HCT116 (cell line): ENCODE results near the gene ERG. TPM values are rescaled to one million over a fixed set of nuclear protein-coding genes. Genes with fewer than 3 reads are reported as not detected.

Experiments
- ATAC-seq: fragments of 200-7000 bp; cut with Tn5 transposase; 2 replicates; pipeline ENCODE4 v1.9.1; 2020; ENCODE audit warnings: mild to moderate bottlenecking, moderate library complexity
- BruUV-seq: library from RNA; stranded (reverse); fragments of 400-500 nt; replicated peaks from 2 replicates; lab custom pipeline; 2021; lab: Mats Ljungman, UMichigan
- CTCF ChIA-PET: fragments of 300-600 bp; sonication (Branson Sonifier 250); formaldehyde crosslinking; loops from one replicate; lab custom pipeline; 2021; ENCODE audit warnings: antibody characterized with exemption; lab: Charles Lee
- POLR2A ChIA-PET: fragments of 300-600, 350-600 bp; sonication (Branson Sonifier 250); formaldehyde crosslinking; loops from one replicate; lab custom pipeline; 2021; ENCODE audit warnings: antibody characterized with exemption; lab: Charles Lee
- RAD21 ChIA-PET, 2 experiments: fragments of 300-600 bp; sonication (Branson Sonifier 250); formaldehyde crosslinking; loops; one replicate each; lab custom pipeline; 2023; ENCODE audit warnings: low total read pairs in 2 of 2; ENCODE audit not compliant: uncharacterized antibody in 2 of 2, unreplicated experiment in 2 of 2, low non-redundant PET in 1 of 2; lab: Charles Lee
- DNase-seq: peaks from one replicate; pipeline ENCODE4 v3.0.0-alpha.2; 2010; ENCODE audit warnings: low read depth, low spot score
- H2AFZ ChIP-seq: fragments of 200-600 bp; shearing (Covaris generic), sonication (generic); 2 replicates; pipeline ENCODE4 v1.6.1; 2017; ENCODE audit warnings: low read depth, mixed run types, mixed read lengths, antibody characterized with exemption, low read length; ENCODE audit not compliant: poor library complexity, severe bottlenecking
- H3K27ac ChIP-seq: 2 replicates; pipeline ENCODE4 v1.5.1; 2012; ENCODE audit warnings: low read depth, low read length
- H3K27me3 ChIP-seq: fragments of 200-600 bp; sonication (generic); 2 replicates; pipeline ENCODE4 v1.6.1; 2016; ENCODE audit warnings: mixed run types, low read length, mixed read lengths; ENCODE audit not compliant: insufficient read depth
- H3K36me3 ChIP-seq, 2 experiments: fragments of 200-500 bp in 1 of 2; fragments of 200-600 bp in 1 of 2; sonication (Bioruptor generic) in 1 of 2; sonication (generic) in 1 of 2; 2 replicates each; pipeline versions ENCODE4 v1.5.1 to v1.6.1; 2014 to 2016; ENCODE audit warnings: low read length in 2 of 2, inconsistent platforms in 1 of 2, mixed read lengths in 1 of 2, mixed run types in 1 of 2; ENCODE audit not compliant: insufficient read depth in 2 of 2, control insufficient read depth in 1 of 2
- H3K4me1 ChIP-seq, 2 experiments: fragments of 200-600 bp in 1 of 2; sonication (generic) in 1 of 2; 2 replicates each; pipeline versions ENCODE4 v1.5.1 to v1.6.1; 2012 to 2017; ENCODE audit warnings: low read length in 2 of 2, inconsistent platforms in 1 of 2, mild to moderate bottlenecking in 1 of 2, mixed read lengths in 1 of 2, mixed run types in 1 of 2, moderate library complexity in 1 of 2; ENCODE audit not compliant: insufficient read depth in 2 of 2, control insufficient read depth in 1 of 2
- H3K4me2 ChIP-seq: fragments of 200-600 bp; sonication (generic); 2 replicates; pipeline ENCODE4 v1.6.1; 2017; ENCODE audit warnings: mixed run types, low read length, mixed read lengths
- H3K4me3 ChIP-seq, 2 experiments: fragments of 200-600 bp in 1 of 2; sonication (generic) in 1 of 2; replicated peaks in 1 of 2; 2 replicates each; pipeline ENCODE4 v1.5.1; 2011 to 2016; ENCODE audit warnings: low read length in 2 of 2, control low read depth in 1 of 2, low read depth in 1 of 2, mild to moderate bottlenecking in 1 of 2, mixed read lengths in 1 of 2, mixed run types in 1 of 2
- H3K79me2 ChIP-seq: fragments of 200-600 bp; sonication (generic); 2 replicates; pipeline ENCODE4 v1.6.1; 2017; ENCODE audit warnings: mild to moderate bottlenecking, mixed run types, low read length, moderate library complexity, mixed read lengths; ENCODE audit not compliant: insufficient read depth
- H3K9ac ChIP-seq: fragments of 200-600 bp; sonication (generic); 2 replicates; pipeline ENCODE4 v1.6.1; 2016; ENCODE audit warnings: low read length, mixed read lengths
- H3K9me2 ChIP-seq: fragments of 200-600 bp; sonication (generic), shearing (Covaris generic); 2 replicates; pipeline ENCODE4 v1.6.1; 2017; ENCODE audit warnings: mixed run types, mild to moderate bottlenecking, moderate library complexity; ENCODE audit not compliant: insufficient read depth
- H3K9me3 ChIP-seq, 2 experiments: fragments of 200-500 bp in 1 of 2; fragments of 200-600 bp in 1 of 2; sonication (Bioruptor generic) in 1 of 2; sonication (generic) in 1 of 2; 2 replicates each; pipeline ENCODE4 v1.6.1; 2014 to 2017; ENCODE audit warnings: low read length in 2 of 2, mixed read lengths in 2 of 2, inconsistent platforms in 1 of 2, low read depth in 1 of 2, mild to moderate bottlenecking in 1 of 2, mixed run types in 1 of 2, moderate library complexity in 1 of 2; ENCODE audit not compliant: control insufficient read depth in 1 of 2, insufficient read depth in 1 of 2
- H4K20me1 ChIP-seq: fragments of 200-600 bp; sonication (generic), shearing (Covaris generic); 2 replicates; pipeline ENCODE4 v1.6.1; 2017; ENCODE audit warnings: mixed run types, mild to moderate bottlenecking, moderate library complexity; ENCODE audit not compliant: insufficient read depth
- CEBPB ChIP-seq: IDR thresholded peaks from 2 replicates; pipeline ENCODE4 v1.6.1; 2012; ENCODE audit warnings: low read depth
- ELF1 ChIP-seq: IDR thresholded peaks from 2 replicates; pipeline ENCODE4 v1.6.1; 2012; ENCODE audit warnings: low read depth, borderline replicate concordance
- RAD21 ChIP-seq: IDR thresholded peaks from 2 replicates; pipeline ENCODE4 v1.6.1; 2012; ENCODE audit warnings: low read depth, mild to moderate bottlenecking
- SRF ChIP-seq: IDR thresholded peaks from 2 replicates; pipeline ENCODE4 v1.6.1; 2012; ENCODE audit warnings: low read depth
- YY1 ChIP-seq: IDR thresholded peaks from 2 replicates; pipeline ENCODE4 v1.6.1; 2011; ENCODE audit warnings: low read length, low read depth, moderate library complexity, mild to moderate bottlenecking; ENCODE audit not compliant: insufficient replicate concordance; ENCODE audit errors: extremely low read depth
- intact Hi-C: fragments of 100-400 bp; cut with micrococcal nuclease; formaldehyde crosslinking; loops from 2 replicates; pipeline ENCODE4 v1.10.0; 2022
- total RNA-seq: library from RNA; stranded (reverse); gene quantifications from one replicate; pipeline ENCODE4 v1.2.1, GENCODE V29; 2021; ENCODE audit not compliant: unreplicated experiment

Gene ERG
- total RNA-seq, 1 experiment from 2014 or later, result 0.17 TPM

GRCh38 chr21:38478782-38479181 lies 19.5 kb downstream of the ERG start:
- CTCF ChIA-PET, result no interaction called here
- DNase-seq, result no peak
- ATAC-seq, result no peak
- intact Hi-C loops, result no loop called here
- H2AFZ ChIP-seq, result no peak overlapping the region
- H3K79me2 ChIP-seq, result no peaks in the 10 kb centered on the region
- H3K9me3 ChIP-seq, result no peaks in the 10 kb centered on the region
- H3K27me3 ChIP-seq, result peaks cover 16% of the 10 kb centered on the region
- H3K9ac ChIP-seq, result no peak overlapping the region
- H3K9me2 ChIP-seq, result no peaks in the 10 kb centered on the region
- TF ChIP-seq YY1 (no peak), SRF (no peak), RAD21 (no peak)
- TF ChIP-seq, all 23 proteins: peak for 0
- no peak overlapping the region for H3K27ac ChIP-seq
- no peak overlapping the region for H3K4me2 ChIP-seq
- no TSS peak for BruUV-seq
- no peaks in the 10 kb centered on the region for H3K4me1 ChIP-seq
- no peak overlapping the region for H3K4me3 ChIP-seq
- H4K20me1 ChIP-seq, result no peaks in the 10 kb centered on the region
- ChIA-PET POLR2A (no interaction called here), RAD21 (no interaction called here)
- H3K36me3 ChIP-seq, result no peaks in the 10 kb centered on the region

DNA sequence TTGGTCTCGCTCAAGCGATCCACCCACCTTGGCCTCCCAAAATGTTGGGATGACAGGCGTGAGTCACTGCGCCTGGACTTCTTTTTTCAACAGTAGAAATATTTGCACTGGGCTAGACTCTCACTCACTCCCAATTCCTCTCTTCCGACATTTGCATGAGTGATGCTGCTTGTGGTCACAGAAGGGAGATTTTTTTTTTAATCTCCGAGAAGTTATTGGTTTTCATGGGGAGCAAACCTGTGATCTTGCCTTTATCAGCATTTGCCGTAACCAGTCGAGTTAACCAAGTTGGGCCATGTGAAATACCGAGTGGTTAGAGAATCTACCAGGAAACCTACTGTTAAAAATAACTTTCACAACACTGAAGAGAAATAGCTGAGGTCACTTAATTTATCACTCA lies 21.1 kb downstream of the ERG start:
- DNase-seq, result no peak
- H3K27me3 ChIP-seq, result peaks cover 20% of the 10 kb centered on the region
- ATAC-seq, result no peak
- H2AFZ ChIP-seq, result no peak overlapping the region
- no peak overlapping the region for H3K4me3 ChIP-seq
- H3K79me2 ChIP-seq, result no peaks in the 10 kb centered on the region
- no peaks in the 10 kb centered on the region for H3K9me2 ChIP-seq
- ChIA-PET POLR2A (no interaction called here), RAD21 (no interaction called here), CTCF (no interaction called here)
- BruUV-seq, result no TSS peak
- H3K4me2 ChIP-seq, result no peak overlapping the region
- no peaks in the 10 kb centered on the region for H3K9me3 ChIP-seq
- intact Hi-C loops, result no loop called here
- H3K27ac ChIP-seq, result no peak overlapping the region
- H3K4me1 ChIP-seq, result no peaks in the 10 kb centered on the region
- H3K36me3 ChIP-seq, result no peaks in the 10 kb centered on the region
- no peaks in the 10 kb centered on the region for H4K20me1 ChIP-seq
- no peak for TF ChIP-seq ELF1
- no peak for TF ChIP-seq CEBPB
- TF ChIP-seq, all 23 proteins: peak for 0
- H3K9ac ChIP-seq, result no peak overlapping the region
